Activated naive CD4-positive, alpha-beta T cell treated with Interleukin-2 at 50 U/mL for 16 hours (primary cell): ENCODE data around the gene CSNK1A1.
A peak's percentile ranks its signal among the peaks of the same experiment; 100 is the strongest.
"Not testable (repeated sequence)": the region's sequence is repeated elsewhere in the genome, so short reads cannot be mapped to it uniquely, and the experiment has no call there.

Source experiments
- DNase-seq: peaks from one replicate; pipeline ENCODE4 v3.0.0-alpha.2; 2020

Gene CSNK1A1

DNA sequence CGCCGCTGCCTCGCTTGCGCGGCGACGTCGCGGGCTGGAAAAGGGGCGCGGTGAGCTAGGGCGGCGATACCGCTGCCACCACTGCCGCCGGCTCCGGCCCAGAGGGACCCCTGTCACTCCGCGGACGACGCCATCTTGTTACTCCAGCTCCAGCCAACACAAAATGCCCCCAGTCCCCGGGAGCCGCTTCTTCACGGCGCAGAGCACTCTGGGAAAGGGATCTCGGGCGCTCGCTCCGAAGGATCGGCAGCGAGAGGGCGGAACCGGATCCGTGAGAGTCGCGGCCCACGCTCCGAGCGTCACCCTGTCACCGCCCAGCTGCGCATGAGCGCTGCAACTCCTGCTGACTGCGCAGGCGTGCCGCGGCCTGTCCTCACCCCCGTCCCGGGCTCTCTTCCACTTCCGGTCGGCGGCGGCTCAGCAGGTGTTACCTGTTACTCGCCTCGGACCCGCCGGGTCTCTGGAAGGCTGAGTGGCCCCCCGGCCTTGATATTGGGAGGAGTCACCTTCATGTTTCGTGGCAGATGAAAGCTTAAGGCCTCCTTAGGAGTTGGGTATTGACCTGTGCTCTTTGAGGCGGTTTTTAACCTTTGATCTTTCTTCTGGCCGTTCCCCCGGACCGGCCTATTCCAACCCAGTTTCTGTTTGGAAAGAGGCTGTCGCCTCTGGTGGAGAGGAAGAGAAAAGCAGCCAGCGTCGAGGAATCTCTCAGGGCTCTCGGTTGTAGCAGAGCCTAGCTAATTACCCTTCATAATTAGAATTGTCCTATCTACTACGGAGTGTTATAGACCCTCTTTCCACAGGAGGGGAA lies at the start of gene CSNK1A1:
CSNK1A1 (minus strand) TSS at position 213 of the 811 bp plus-strand sequence. CDS start 475 bp downstream, outside the sequence.
- peak; percentile 100 for DNase-seq

- DNase-seq = no peak
Measured at GRCh38 chr5:149600932-149601331, 49.7 kb upstream of the CSNK1A1 start.

DNA sequence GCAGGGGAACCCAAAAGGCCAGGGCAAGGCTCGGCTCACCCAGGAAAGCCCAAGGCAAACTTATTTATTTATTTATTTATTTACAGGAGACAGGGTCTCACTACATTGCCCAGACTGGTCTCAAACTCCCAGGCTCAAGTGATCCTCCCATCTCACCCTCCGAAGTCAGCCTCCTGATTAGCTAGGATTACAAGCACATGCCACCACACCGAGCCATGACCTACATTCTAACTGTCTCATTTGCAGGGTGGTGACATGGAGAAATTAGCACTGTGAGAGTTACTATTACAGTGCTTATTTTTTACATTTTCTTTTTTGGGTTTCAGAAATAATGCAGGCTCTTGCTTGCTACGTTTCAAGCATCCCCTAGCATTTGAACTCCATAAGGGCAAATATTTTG lies 48.1 kb upstream of the CSNK1A1 start:
- DNase-seq = no peak

DNA sequence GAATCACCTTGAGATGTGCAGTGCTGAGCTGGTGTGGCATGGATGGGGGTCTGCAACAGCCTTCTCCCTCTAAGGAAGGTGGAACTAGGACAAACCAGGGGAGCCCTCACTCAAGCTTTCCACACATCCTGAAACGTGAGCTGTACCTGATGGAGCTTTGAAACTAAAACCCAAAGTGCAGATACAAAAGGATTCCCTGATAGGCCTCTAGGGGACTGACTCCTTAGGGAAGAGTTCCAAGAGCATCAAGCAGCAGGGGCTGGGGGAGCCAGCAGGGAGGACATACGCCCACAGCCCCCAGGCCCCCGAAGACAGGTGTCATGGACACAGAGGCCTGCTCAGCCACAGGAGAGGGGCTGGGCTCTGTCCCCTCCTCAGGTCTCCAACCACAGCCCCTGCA lies 47.7 kb upstream of the CSNK1A1 start:
- no peak for DNase-seq

GRCh38 chr5:149598234-149598633 lies 47.0 kb upstream of the CSNK1A1 start:
- not testable (repeated sequence) for DNase-seq

DNA sequence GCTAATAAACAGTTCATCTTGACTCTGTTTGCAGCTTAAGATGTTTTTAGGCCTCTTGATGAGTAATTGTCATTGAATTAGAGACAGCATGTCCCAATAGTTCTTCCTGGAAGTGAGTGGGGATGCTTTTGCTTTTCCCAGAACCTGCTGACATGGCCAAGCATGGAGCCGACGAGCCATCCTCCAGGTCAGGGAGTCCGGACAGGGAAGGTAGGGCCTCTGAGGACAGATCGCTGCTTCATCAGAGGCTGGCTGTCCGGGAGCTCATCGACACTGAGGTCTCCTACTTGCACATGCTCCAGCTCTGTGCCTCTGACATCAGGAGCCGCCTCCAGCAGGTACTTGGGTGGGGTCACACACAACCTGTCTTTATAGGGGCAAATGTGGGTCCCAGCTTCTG lies 46.4 kb upstream of the CSNK1A1 start:
- DNase-seq = no peak

GRCh38 chr5:149596712-149597111 lies 45.5 kb upstream of the CSNK1A1 start:
- no peak for DNase-seq

DNA sequence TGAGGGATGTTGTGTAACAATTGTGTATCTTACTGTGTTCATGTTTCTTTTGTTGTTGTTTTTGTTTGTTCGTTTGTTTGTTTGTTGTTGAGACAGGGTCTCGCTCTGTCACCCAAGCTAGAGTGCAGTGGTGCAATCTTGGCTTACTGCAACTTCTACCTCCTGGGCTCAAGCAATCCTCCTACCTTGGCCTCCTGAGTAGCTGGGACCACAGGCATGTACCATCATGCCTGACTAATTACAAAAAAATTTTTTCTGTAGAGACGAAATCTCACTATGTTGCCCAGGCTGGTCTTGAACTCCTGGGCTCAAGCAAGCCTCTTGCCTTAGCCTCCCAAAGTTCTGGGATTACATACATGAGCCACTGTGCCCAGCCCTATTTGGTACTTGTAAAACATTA lies 43.9 kb upstream of the CSNK1A1 start:
- not testable (repeated sequence) for DNase-seq

DNA sequence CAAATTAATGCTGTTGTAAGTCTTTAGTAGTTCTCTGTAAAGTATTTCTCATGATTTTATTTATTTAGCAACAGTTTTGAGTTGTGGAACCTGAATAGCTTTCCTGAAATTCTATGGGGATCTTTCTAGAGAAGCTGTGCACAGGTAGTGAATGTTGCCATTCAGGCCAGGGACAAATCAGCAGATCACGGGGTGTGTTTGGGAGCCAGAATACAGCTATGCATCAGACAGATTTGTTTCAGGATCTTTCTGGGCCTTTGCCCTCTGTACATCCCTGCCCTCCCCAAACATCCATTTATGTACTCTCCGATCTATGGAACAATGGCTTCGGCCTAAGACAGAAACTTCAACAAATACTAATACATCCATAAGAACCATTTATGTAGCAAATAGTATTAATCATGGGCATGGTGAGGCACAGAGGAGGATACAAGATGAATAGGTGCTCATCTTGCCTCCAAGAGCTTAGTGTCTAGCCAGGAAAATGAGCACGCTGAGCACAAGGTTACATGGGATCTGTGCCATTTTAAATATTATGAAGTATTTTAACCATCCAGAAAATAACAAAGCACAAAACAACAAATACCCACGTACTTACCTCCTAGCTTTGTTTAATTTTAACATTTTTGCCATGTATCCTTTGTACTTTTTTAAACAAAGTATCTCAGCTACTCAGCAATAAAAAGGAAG lies 43.1 kb upstream of the CSNK1A1 start:
- DNase-seq = no peak

GRCh38 chr5:149593370-149593769 lies 42.1 kb upstream of the CSNK1A1 start:
- DNase-seq = no peak

DNA sequence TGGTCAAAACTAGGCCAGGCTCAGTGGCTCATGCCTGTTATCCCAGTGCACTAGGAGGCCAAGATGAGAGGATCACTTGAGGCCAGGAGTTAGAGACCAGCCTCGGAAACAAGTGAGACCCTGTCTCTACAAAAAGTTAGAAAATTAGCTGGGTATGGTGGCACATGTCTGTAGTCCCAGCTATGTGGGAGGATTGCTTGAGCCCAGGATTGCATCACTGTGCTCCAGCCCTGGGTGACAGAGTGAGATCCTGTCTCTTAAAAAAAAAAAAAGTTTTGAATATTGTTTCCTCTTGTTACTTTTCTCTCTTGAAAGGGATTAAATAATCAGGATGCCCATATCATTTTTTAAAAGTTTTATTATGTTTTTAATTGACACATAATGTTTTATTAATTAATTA lies 37.7 kb upstream of the CSNK1A1 start:
- DNase-seq = no peak

- no peak for DNase-seq
Measured at GRCh38 chr5:149586708-149587318, 35.6 kb upstream of the CSNK1A1 start.

- no peak for DNase-seq
Measured at GRCh38 chr5:149585910-149586309, 34.7 kb upstream of the CSNK1A1 start.

DNA sequence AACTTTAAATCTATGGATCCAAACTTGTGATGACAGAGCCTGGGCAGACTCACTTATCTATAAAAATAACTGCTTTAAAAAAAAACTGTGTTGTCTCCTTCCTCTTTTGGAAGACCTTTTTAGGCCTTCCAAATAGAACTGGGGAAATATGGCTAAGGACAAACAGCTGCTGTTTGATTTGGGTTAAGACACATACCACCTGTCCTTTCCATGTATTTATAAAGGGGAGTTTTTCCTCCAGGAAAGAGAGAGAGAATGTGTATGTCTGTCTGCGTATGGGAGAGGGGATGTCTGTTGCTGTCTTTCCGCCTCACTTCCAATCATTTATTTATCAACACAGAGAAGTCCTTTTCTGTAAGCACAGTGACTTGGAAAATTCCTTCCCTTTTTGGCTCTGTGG lies 32.9 kb upstream of the CSNK1A1 start:
- no peak for DNase-seq

DNA sequence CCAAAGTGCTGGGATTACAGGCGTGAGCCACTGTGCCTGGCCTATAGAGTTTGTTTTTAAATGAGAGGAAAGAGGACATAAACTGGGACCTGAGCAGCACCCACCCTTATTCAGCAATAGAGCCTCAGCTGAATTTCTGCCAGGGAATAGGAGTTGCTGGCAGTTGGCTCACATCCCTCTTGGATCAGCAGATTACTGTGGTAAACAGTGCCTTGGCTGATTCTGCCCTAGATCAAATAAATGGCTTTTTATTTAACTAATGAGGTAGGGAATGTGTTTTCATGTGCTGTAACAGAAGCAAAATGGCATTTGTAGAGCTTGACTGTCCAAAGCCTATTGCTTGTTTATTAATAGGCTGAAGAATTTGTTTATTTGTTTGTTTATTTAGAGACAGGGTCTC lies 32.2 kb upstream of the CSNK1A1 start:
- DNase-seq = no peak

GRCh38 chr5:149581931-149582768 lies 30.9 kb upstream of the CSNK1A1 start:
- DNase-seq = no peak

- DNase-seq = peak; percentile 48
Measured at GRCh38 chr5:149581192-149581861, 30.1 kb upstream of the CSNK1A1 start, which contains the start of gene ARHGEF37. TSS of gene ARHGEF37 (plus strand) at chr5:149581498. CDS start at chr5:149597770, 16,272 bp downstream.

DNA sequence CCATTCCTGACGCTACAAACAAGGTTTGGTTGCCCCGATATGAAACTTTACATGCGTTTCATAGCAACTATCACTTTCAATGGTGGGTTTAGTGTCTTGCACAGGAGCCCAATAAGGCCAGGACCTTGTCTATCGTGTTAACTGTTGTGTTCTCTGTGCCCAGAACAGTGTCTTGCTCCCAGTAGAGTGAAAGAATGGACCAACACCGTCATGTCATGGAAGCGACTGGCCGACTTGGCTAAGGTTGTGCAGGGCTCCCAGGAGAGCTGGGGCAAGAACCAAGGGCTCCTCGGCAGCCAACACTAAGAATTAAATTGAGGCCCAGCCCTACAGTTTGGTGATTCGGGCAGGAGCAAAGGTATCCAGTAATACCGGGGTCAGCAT lies 29.6 kb upstream of the CSNK1A1 start:
- DNase-seq = peak; percentile 3

GRCh38 chr5:149578896-149579295 lies 27.7 kb upstream of the CSNK1A1 start:
- DNase-seq = no peak

DNA sequence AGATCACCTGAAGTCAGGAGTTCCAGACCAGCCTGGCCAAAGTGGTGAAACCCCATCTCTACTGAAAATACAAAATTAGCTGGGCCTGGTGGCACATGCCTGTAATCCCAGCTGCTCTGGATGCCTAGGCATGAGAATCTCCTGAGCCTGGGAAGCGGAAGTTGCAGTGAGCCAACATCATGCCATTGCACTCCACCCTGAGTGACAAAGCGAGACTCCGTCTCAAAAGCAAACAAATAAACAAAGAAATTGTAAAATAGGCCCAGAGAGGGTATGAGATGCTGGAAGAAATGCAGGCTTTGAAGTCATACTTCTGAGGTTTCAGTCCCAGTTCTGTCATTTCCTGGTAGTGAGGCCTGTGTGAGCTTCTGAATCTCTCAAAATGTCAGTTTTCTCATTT lies 24.8 kb upstream of the CSNK1A1 start:
- DNase-seq = no peak

- no peak for DNase-seq
Measured at GRCh38 chr5:149575131-149575530, 23.9 kb upstream of the CSNK1A1 start.

- DNase-seq = no peak
Measured at GRCh38 chr5:149572576-149573231, 21.5 kb upstream of the CSNK1A1 start.
